K562 (cell line): ENCODE measurements around the gene FAM184B. TPM values are rescaled to one million over a fixed set of nuclear protein-coding genes. Genes with fewer than 3 reads are reported as not detected.

Experiments used
- BRD4 ChIP-seq: fragments of 200-600 bp; sonication (generic); IDR thresholded peaks from 2 replicates; pipeline ENCODE4 v1.6.1; 2017; ENCODE audit warnings: inconsistent platforms
- C11orf30 ChIP-seq: fragments of 450-650 bp; IDR thresholded peaks from 2 replicates; pipeline ENCODE4 v1.6.1; 2016; ENCODE audit warnings: low read depth, mild to moderate bottlenecking
- CCAR2 ChIP-seq: fragments of 200-400 bp; formaldehyde crosslinking; IDR thresholded peaks from 2 replicates; pipeline ENCODE4 v1.6.1; 2017; ENCODE audit warnings: mild to moderate bottlenecking, low read depth, low read length
- FOXJ3 ChIP-seq: sonication (generic); formaldehyde crosslinking; IDR thresholded peaks from 2 replicates; pipeline ENCODE4 v1.4.0; 2020; ENCODE audit warnings: mild to moderate bottlenecking, missing genetic modification reagents
- FUS ChIP-seq: fragments of 200-400 bp; formaldehyde crosslinking; optimal IDR thresholded peaks from 2 replicates; pipeline ENCODE3; 2017; ENCODE audit warnings: low read depth, low read length
- HEY1 ChIP-seq: fragments of 250-450 bp; sonication (Bioruptor Pico); IDR thresholded peaks from 2 replicates; pipeline ENCODE4 v1.5.0; 2020; ENCODE audit warnings: mild to moderate bottlenecking, moderate library complexity, borderline replicate concordance
- HMGN3 ChIP-seq: IDR thresholded peaks from 2 replicates; pipeline ENCODE4 v1.6.1; 2011; ENCODE audit warnings: borderline replicate concordance, low read depth, mild to moderate bottlenecking, mixed read lengths, low read length; ENCODE audit not compliant: insufficient read length; ENCODE audit errors: extremely low read depth
- LCOR ChIP-seq: sonication (generic); formaldehyde crosslinking; IDR thresholded peaks from 2 replicates; pipeline ENCODE4 v1.8.0; 2022; ENCODE audit warnings: mild to moderate bottlenecking, missing genetic modification reagents
- MYNN ChIP-seq, 2 experiments: sonication (generic); formaldehyde crosslinking in 1 of 2; IDR thresholded peaks; 2 replicates each; pipeline versions ENCODE4 v1.5.0 to v1.6.1; 2016 to 2020; ENCODE audit warnings: antibody characterized with exemption in 1 of 2, missing genetic modification reagents in 1 of 2
- NCOA2 ChIP-seq, 2 experiments: fragments of 450-650 bp; IDR thresholded peaks; 2 replicates each; pipeline ENCODE4 v1.6.1; 2018; ENCODE audit warnings: mild to moderate bottlenecking in 2 of 2, moderate library complexity in 1 of 2; ENCODE audit not compliant: partially characterized antibody in 2 of 2
- PYGO2 ChIP-seq: fragments of 450-650 bp; IDR thresholded peaks from 2 replicates; pipeline ENCODE4 v1.6.1; 2016; ENCODE audit warnings: mild to moderate bottlenecking, missing genetic modification characterization, moderate library complexity, missing compliant biosample characterization
- RBFOX2 ChIP-seq: fragments of 200-400 bp; formaldehyde crosslinking; IDR thresholded peaks from 2 replicates; pipeline ENCODE4 v1.6.1; 2017; ENCODE audit warnings: low read depth, mild to moderate bottlenecking, low read length, moderate library complexity
- RBM15 ChIP-seq: fragments of 200-400 bp; formaldehyde crosslinking; IDR thresholded peaks from 2 replicates; pipeline ENCODE4 v1.6.1; 2018; ENCODE audit warnings: mild to moderate bottlenecking, low read length, moderate library complexity; ENCODE audit not compliant: insufficient read depth
- RBM22 ChIP-seq: fragments of 200-400 bp; formaldehyde crosslinking; IDR thresholded peaks from 2 replicates; pipeline ENCODE4 v1.6.1; 2018; ENCODE audit warnings: low read length, low read depth; ENCODE audit not compliant: poor library complexity, severe bottlenecking
- TCF7 ChIP-seq: sonication (generic); IDR thresholded peaks from 2 replicates; pipeline ENCODE4 v1.6.1; 2016; ENCODE audit warnings: antibody characterized with exemption, borderline replicate concordance
- THRAP3 ChIP-seq: fragments of 450-650 bp; IDR thresholded peaks from 2 replicates; pipeline ENCODE4 v1.6.1; 2016; ENCODE audit warnings: mild to moderate bottlenecking, inconsistent platforms, borderline replicate concordance
- ZBTB49 ChIP-seq: sonication (generic); formaldehyde crosslinking; IDR thresholded peaks from 2 replicates; pipeline ENCODE4 v1.8.0; 2022; ENCODE audit warnings: missing genetic modification reagents, mild to moderate bottlenecking, borderline replicate concordance
- ZFP30 ChIP-seq: fragments of 250-450 bp; sonication (Bioruptor Pico); IDR thresholded peaks from 2 replicates; pipeline ENCODE4 v1.8.0; 2022; ENCODE audit warnings: moderate library complexity, mild to moderate bottlenecking, inconsistent platforms, borderline replicate concordance
- ZNF121 ChIP-seq: sonication (generic); formaldehyde crosslinking; conservative IDR thresholded peaks from 2 replicates; pipeline ENCODE4 v1.8.0; 2022; ENCODE audit warnings: missing genetic modification reagents
- ZNF133 ChIP-seq: fragments of 250-450 bp; sonication (Bioruptor Pico); IDR thresholded peaks from 2 replicates; pipeline ENCODE4 v1.4.0; 2020; ENCODE audit warnings: mild to moderate bottlenecking
- ZNF24 ChIP-seq: fragments of 450-650 bp; IDR thresholded peaks from 2 replicates; pipeline ENCODE4 v1.6.1; 2016
- ZNF282 ChIP-seq: sonication (generic); formaldehyde crosslinking; IDR thresholded peaks from 2 replicates; pipeline ENCODE4 v1.8.1; 2023; ENCODE audit warnings: missing genetic modification reagents
- ZSCAN29 ChIP-seq: fragments of 450-650 bp; IDR thresholded peaks from 2 replicates; pipeline ENCODE4 v1.6.1; 2017
- polyA plus RNA-seq, 8 experiments: library from polyadenylated mRNA; depleted of rRNA in 4 of 8; stranded (reverse) in 5 of 8; unstranded in 3 of 8; fragments of >200 nt; fragmentation: Nextera tagmentation in 2 of 8; fragmentation: Illumina TruSeq in 1 of 8; extraction: Ambion mirVana in 2 of 8; extraction: Trizol in 1 of 8; gene quantifications; 2 replicates each; pipeline versions ENCODE4 v1.2.1 to v1.2.3, GENCODE V29; 2011 to 2014; ENCODE audit warnings: inconsistent platforms in 1 of 8, missing spikeins in 1 of 8
- total RNA-seq, 7 experiments: library from RNA; depleted of rRNA in 6 of 7; stranded (reverse); fragments of >200 nt in 6 of 7; fragmentation: Illumina TruSeq in 2 of 7; extraction: Trizol in 2 of 7; gene quantifications; 2 replicates each; pipeline versions ENCODE4 v1.2.1 to v1.2.3, GENCODE V29; 2011 to 2021; ENCODE audit warnings: low replicate concordance in 1 of 7
- TF ChIP-seq, protein P1 (sequence below): fragments of 250-450 bp; sonication (Bioruptor Pico); IDR thresholded peaks from 2 replicates; pipeline ENCODE4 v1.4.0; 2020; ENCODE audit warnings: mild to moderate bottlenecking, moderate library complexity, borderline replicate concordance
- TF ChIP-seq, protein P2 (sequence below): conservative IDR thresholded peaks from 2 replicates; pipeline ENCODE4 v1.6.1; 2011; ENCODE audit warnings: low read depth, mild to moderate bottlenecking, low read length; ENCODE audit not compliant: control insufficient read depth

The FAM184B gene
- total and polyA plus RNA-seq, 9 of the 15 experiments (the other 6 are each of a cell fraction or from before 2014, with no cell fraction given), result not detected

DNA sequence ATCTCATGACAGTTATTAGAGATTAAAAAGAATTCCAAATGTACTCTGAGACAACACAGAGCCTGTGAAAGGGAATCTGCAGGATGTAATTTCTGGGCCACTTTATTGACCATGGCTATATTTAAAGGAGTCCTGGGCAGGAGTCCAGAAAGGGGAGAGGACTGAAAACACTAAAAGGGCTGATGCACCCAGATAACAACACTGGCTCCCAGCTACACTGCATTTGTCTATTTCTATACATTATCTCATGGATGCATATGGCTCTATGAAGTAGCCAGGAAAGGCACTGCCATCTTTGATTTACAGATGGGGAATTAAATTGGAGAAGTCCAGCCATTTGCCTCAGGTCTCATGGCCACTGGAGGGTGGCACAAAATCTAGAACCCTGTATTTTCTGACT is 111.0 kb downstream of the FAM184B start (continued):
- TF ChIP-seq ZNF24 (no peak), ZFP30 (CRISPR knock-in tag) (no peak), RBM22 (no peak), FOXJ3 (CRISPR knock-in tag) (no peak), BRD4 (no peak), LCOR (CRISPR knock-in tag) (no peak), HEY1 (no peak), ZNF282 (no peak), ZBTB49 (CRISPR knock-in tag) (no peak), ZNF121 (CRISPR knock-in tag) (no peak), PYGO2 (tag) (0 out of 2 replicates have a peak, but pooled peaks have one; percentile 29), THRAP3 (no peak), TCF7 (no peak), MYNN (IDR thresholded peaks at IDR 0.05) (0 out of 2 replicates have a peak, but pooled peaks have one; percentile 43), MYNN (CRISPR knock-in tag; IDR thresholded peaks at IDR 0.05) (no peak), HMGN3 (no peak), ZNF133 (no peak), RBM15 (no peak), FUS (no peak), C11orf30 (no peak), NCOA2 (IDR thresholded peaks at IDR 0.05; ENCODE audit: partially characterized antibody in 2 of 2) (peak in 1 of 2 experiments; percentile 4), ZSCAN29 (no peak), CCAR2 (no peak), RBFOX2 (no peak)
- TF ChIP-seq, protein P1, sequence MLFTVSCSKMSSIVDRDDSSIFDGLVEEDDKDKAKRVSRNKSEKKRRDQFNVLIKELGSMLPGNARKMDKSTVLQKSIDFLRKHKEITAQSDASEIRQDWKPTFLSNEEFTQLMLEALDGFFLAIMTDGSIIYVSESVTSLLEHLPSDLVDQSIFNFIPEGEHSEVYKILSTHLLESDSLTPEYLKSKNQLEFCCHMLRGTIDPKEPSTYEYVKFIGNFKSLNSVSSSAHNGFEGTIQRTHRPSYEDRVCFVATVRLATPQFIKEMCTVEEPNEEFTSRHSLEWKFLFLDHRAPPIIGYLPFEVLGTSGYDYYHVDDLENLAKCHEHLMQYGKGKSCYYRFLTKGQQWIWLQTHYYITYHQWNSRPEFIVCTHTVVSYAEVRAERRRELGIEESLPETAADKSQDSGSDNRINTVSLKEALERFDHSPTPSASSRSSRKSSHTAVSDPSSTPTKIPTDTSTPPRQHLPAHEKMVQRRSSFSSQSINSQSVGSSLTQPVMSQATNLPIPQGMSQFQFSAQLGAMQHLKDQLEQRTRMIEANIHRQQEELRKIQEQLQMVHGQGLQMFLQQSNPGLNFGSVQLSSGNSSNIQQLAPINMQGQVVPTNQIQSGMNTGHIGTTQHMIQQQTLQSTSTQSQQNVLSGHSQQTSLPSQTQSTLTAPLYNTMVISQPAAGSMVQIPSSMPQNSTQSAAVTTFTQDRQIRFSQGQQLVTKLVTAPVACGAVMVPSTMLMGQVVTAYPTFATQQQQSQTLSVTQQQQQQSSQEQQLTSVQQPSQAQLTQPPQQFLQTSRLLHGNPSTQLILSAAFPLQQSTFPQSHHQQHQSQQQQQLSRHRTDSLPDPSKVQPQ (CRISPR knock-in tag), result no peak
- TF ChIP-seq, protein P2, sequence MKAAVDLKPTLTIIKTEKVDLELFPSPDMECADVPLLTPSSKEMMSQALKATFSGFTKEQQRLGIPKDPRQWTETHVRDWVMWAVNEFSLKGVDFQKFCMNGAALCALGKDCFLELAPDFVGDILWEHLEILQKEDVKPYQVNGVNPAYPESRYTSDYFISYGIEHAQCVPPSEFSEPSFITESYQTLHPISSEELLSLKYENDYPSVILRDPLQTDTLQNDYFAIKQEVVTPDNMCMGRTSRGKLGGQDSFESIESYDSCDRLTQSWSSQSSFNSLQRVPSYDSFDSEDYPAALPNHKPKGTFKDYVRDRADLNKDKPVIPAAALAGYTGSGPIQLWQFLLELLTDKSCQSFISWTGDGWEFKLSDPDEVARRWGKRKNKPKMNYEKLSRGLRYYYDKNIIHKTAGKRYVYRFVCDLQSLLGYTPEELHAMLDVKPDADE, result no peak
